Muscle of leg (tissue), 16 donors: ENCODE results near the gene HTR2B. TPM values are rescaled to one million over a fixed set of nuclear protein-coding genes. Genes with fewer than 3 reads are reported as not detected.

Experiments
- DNase-seq: peaks from one replicate; pipeline ENCODE4 v3.0.0; 2013
- H3K27ac ChIP-seq: one replicate; pipeline ENCODE4 v1.5.1; 2013; ENCODE audit warnings: mild to moderate bottlenecking, low read length, control low read depth
- H3K27me3 ChIP-seq: one replicate; pipeline ENCODE4 v1.6.1; 2013; ENCODE audit warnings: low read length; ENCODE audit not compliant: control insufficient read depth, insufficient read depth
- H3K36me3 ChIP-seq: one replicate; pipeline ENCODE4 v1.6.1; 2013; ENCODE audit warnings: low read length; ENCODE audit not compliant: control insufficient read depth, insufficient read depth
- H3K4me1 ChIP-seq: one replicate; pipeline ENCODE4 v1.6.1; 2013; ENCODE audit warnings: low read length; ENCODE audit not compliant: control insufficient read depth, insufficient read depth
- H3K4me3 ChIP-seq: one replicate; pipeline ENCODE4 v1.5.1; 2013; ENCODE audit warnings: low read length, control low read depth
- H3K9me3 ChIP-seq: replicated peaks from 2 replicates; pipeline ENCODE4 v1.6.1; 2013; ENCODE audit warnings: low read depth, low read length; ENCODE audit not compliant: control insufficient read depth
- WGBS: methylation state at CpG from one replicate; pipeline ENCODE4 v1.1.5; 2013; ENCODE audit warnings: missing lambda C conversion rate; ENCODE audit not compliant: insufficient coverage; 5-methylcytosine and 5-hydroxymethylcytosine counted together
- long read RNA-seq, 11 donors: transcript quantifications; one replicate each; lab custom pipeline, GENCODE V29; 2026
- polyA plus RNA-seq, 8 donors: library from polyadenylated mRNA; unstranded; fragments of 120-200 nt; gene quantifications; one replicate each; pipeline versions ENCODE4 v1.2.1 to v1.2.3, GENCODE V29; 2013; ENCODE audit warnings: inconsistent platforms in 1 of 8, low replicate concordance in 1 of 8; ENCODE audit not compliant: insufficient read length in 8 of 8, insufficient read depth in 1 of 8
- total RNA-seq: library from RNA; stranded (reverse); fragments of 120-200 nt; gene quantifications from one replicate; pipeline ENCODE4 v1.2.4, GENCODE V29; 2013

HTR2B gene
- total RNA-seq (0.22 TPM), polyA plus RNA-seq (under 1 TPM in 7 of 8 donors, not detected in 1; 0.06 to 0.32 (median 0.22) TPM)
- long read RNA-seq, donor 1 = 0 reads
- long read RNA-seq, donor 2 = 0 reads
- long read RNA-seq, donor 3 = 0 reads
- long read RNA-seq, donor 4 = 0 reads
- long read RNA-seq, donor 5, partial matches to known transcripts = 156 of 189 reads
- long read RNA-seq, donor 5, other reads (novel, unspliced or antisense) = 33 of 189 reads
- long read RNA-seq, donor 6, partial matches to known transcripts = 198 of 216 reads
- long read RNA-seq, donor 6, other reads (novel, unspliced or antisense) = 18 of 216 reads
- long read RNA-seq, donor 7 = 0 reads
- long read RNA-seq, donor 8 = 0 reads
- long read RNA-seq, donor 9 = 0 reads
- long read RNA-seq, donor 10 = 0 reads
- long read RNA-seq, donor 11, partial matches to known transcripts = 177 of 196 reads
- long read RNA-seq, donor 11, other reads (novel, unspliced or antisense) = 19 of 196 reads

GRCh38 chr2:231124838-231125568 lies at the start of gene HTR2B:
HTR2B (minus strand) TSS chr2:231125042; CDS start chr2:231123764, 1,278 bp downstream.
- WGBS = no CpG with 5 or more reads among the region's 5 CpGs
- DNase-seq = peak; percentile 77
- Histone ChIP-seq H3K4me1 (no peaks in the 10 kb centered on the region), H3K36me3 (no peaks in the 10 kb centered on the region), H3K4me3 (no peak within 1 kb of the TSS), H3K27ac (peak within 1 kb of the TSS; percentile 8), H3K27me3 (no peaks in the 10 kb centered on the region), H3K9me3 (no peaks in the 10 kb centered on the region)

- no peak for DNase-seq
- no CpG with 5 or more reads among the region's 2 CpGs for WGBS
- Histone ChIP-seq H3K4me1 (no peaks in the 10 kb centered on the region), H3K27me3 (no peaks in the 10 kb centered on the region), H3K4me3 (no peak overlapping the region), H3K36me3 (peaks cover 20% of the 10 kb centered on the region), H3K27ac (no peak overlapping the region), H3K9me3 (no peaks in the 10 kb centered on the region)
Measured at GRCh38 chr2:231174211-231174651, 49.4 kb upstream of the HTR2B start.

- H3K27ac ChIP-seq = no peak overlapping the region
- no peak for DNase-seq
- no peaks in the 10 kb centered on the region for H3K4me1 ChIP-seq
- H3K4me3 ChIP-seq = no peak overlapping the region
- 83% methylated on average over 1 of the region's 3 CpGs for WGBS
- peaks cover 27% of the 10 kb centered on the region for H3K36me3 ChIP-seq
- H3K9me3 ChIP-seq = no peaks in the 10 kb centered on the region
- H3K27me3 ChIP-seq = no peaks in the 10 kb centered on the region
Measured at GRCh38 chr2:231172025-231172424, 47.2 kb upstream of the HTR2B start.

- DNase-seq = peak; percentile 36
Measured at GRCh38 chr2:231170055-231170454, 45.2 kb upstream of the HTR2B start.

GRCh38 chr2:231169488-231169887 lies 44.6 kb upstream of the HTR2B start:
- no peaks in the 10 kb centered on the region for H3K27me3 ChIP-seq
- H3K4me1 ChIP-seq = no peaks in the 10 kb centered on the region
- no peaks in the 10 kb centered on the region for H3K9me3 ChIP-seq
- H3K36me3 ChIP-seq = peaks cover 34% of the 10 kb centered on the region
- H3K27ac ChIP-seq = peak overlapping the region; percentile 42
- DNase-seq = peak; percentile 57
- no peak overlapping the region for H3K4me3 ChIP-seq
- 50% methylated on average over 2 of the region's 3 CpGs for WGBS

More at GRCh38 chr2:231170055-231170454, 45.2 kb upstream of the HTR2B start:
- Histone ChIP-seq H3K36me3 (peaks cover 33% of the 10 kb centered on the region), H3K4me1 (no peaks in the 10 kb centered on the region), H3K27ac (no peak overlapping the region), H3K4me3 (no peak overlapping the region), H3K27me3 (no peaks in the 10 kb centered on the region), H3K9me3 (no peaks in the 10 kb centered on the region)
- no CpG with 5 or more reads among the region's 1 CpG for WGBS

- H3K36me3 ChIP-seq = peaks cover 35% of the 10 kb centered on the region
- no peaks in the 10 kb centered on the region for H3K27me3 ChIP-seq
- 97% methylated on average over 2 of the region's 4 CpGs for WGBS
- H3K4me1 ChIP-seq = no peaks in the 10 kb centered on the region
- H3K9me3 ChIP-seq = no peaks in the 10 kb centered on the region
- no peak overlapping the region for H3K4me3 ChIP-seq
- peak; percentile 30 for DNase-seq
- H3K27ac ChIP-seq = peak overlapping the region; percentile 42
Measured at GRCh38 chr2:231168460-231169139, 43.8 kb upstream of the HTR2B start.

GRCh38 chr2:231167745-231168459 lies 43.1 kb upstream of the HTR2B start:
- Histone ChIP-seq H3K27me3 (no peaks in the 10 kb centered on the region), H3K27ac (no peak overlapping the region), H3K36me3 (peaks cover 30% of the 10 kb centered on the region), H3K4me1 (no peaks in the 10 kb centered on the region), H3K9me3 (no peaks in the 10 kb centered on the region), H3K4me3 (no peak overlapping the region)
- DNase-seq = no peak
- WGBS = no CpG with 5 or more reads among the region's 6 CpGs

- H3K27ac ChIP-seq = no peak overlapping the region
- H3K36me3 ChIP-seq = peaks cover 13% of the 10 kb centered on the region
- H3K27me3 ChIP-seq = no peaks in the 10 kb centered on the region
- DNase-seq = no peak
- no peaks in the 10 kb centered on the region for H3K4me1 ChIP-seq
- no peak overlapping the region for H3K4me3 ChIP-seq
- no peaks in the 10 kb centered on the region for H3K9me3 ChIP-seq
- WGBS = no CpG with 5 or more reads among the region's 4 CpGs
Measured at GRCh38 chr2:231163414-231164095, 38.7 kb upstream of the HTR2B start.

GRCh38 chr2:231163011-231163410 lies 38.2 kb upstream of the HTR2B start:
- peaks cover 13% of the 10 kb centered on the region for H3K36me3 ChIP-seq
- 93% methylated on average over 3 of the region's 3 CpGs for WGBS

More at GRCh38 chr2:231163011-231163410, 38.2 kb upstream of the HTR2B start:
- Histone ChIP-seq H3K4me3 (no peak overlapping the region), H3K27ac (no peak overlapping the region), H3K4me1 (no peaks in the 10 kb centered on the region), H3K27me3 (no peaks in the 10 kb centered on the region), H3K9me3 (no peaks in the 10 kb centered on the region)
- DNase-seq = no peak
